ENCODE measurements around the gene OPN4. TPM values are rescaled to one million over a fixed set of nuclear protein-coding genes. Genes with fewer than 3 reads are reported as not detected.

OPN4 gene
- total RNA-seq (under 1 TPM in 1 of 2 donors, not detected in 1; 0.19 TPM), polyA plus RNA-seq (ENCODE audit: insufficient read depth, low read depth, low replicate concordance) (not detected)
- long read RNA-seq, donor 1: 0 reads
- long read RNA-seq, donor 2: 0 reads

- Histone ChIP-seq H3K4me1 (peaks cover 2% of the 10 kb centered on the region), H3K4me3 (no peak within 1 kb of the TSS), H3K27me3 (no peaks in the 10 kb centered on the region), H3K9me3 (no peaks in the 10 kb centered on the region), H3K36me3 (ENCODE audit: low read depth, missing control alignments) (no peaks in the 10 kb centered on the region), H3K27ac (no peak within 1 kb of the TSS)
- WGBS, 2 donors: 82 to 89% methylated on average over 10 to 17 of the region's 17 CpGs
- no peak for DNase-seq
- TF ChIP-seq CTCF (IDR thresholded peaks at IDR 0.05): no peak
- no peak for TF ChIP-seq POLR2A (IDR thresholded peaks at IDR 0.05)
- intact Hi-C loops (cut with DNase I; ENCODE audit: low total_unique reads): no loop called here
These were observed at the start of gene OPN4 for GRCh38 chr10:86654411-86655172. OPN4 (plus strand) TSS chr10:86654547; CDS start chr10:86654784, 237 bp downstream.

- H3K4me3 ChIP-seq: no peak overlapping the region
- TF ChIP-seq CTCF (IDR thresholded peaks at IDR 0.05) (no peak), POLR2A (IDR thresholded peaks at IDR 0.05) (no peak)
- H3K27me3 ChIP-seq: no peaks in the 10 kb centered on the region
- H3K9me3 ChIP-seq: no peaks in the 10 kb centered on the region
- DNase-seq: no peak
- H3K27ac ChIP-seq: no peak overlapping the region
- no peaks in the 10 kb centered on the region for H3K4me1 ChIP-seq
- no peaks in the 10 kb centered on the region for H3K36me3 ChIP-seq (ENCODE audit: low read depth, missing control alignments)
- intact Hi-C loops (cut with DNase I; ENCODE audit: low total_unique reads): no loop called here
These were observed 46.7 kb upstream of the OPN4 start for GRCh38 chr10:86607674-86608073.

- TF ChIP-seq POLR2A (IDR thresholded peaks at IDR 0.05): no peak
- TF ChIP-seq CTCF (IDR thresholded peaks at IDR 0.05): no peak
- H3K27ac ChIP-seq: no peak overlapping the region
- intact Hi-C loops (cut with DNase I; ENCODE audit: low total_unique reads): no loop called here
These were observed 44.4 kb upstream of the OPN4 start for GRCh38 chr10:86609920-86610319.

GRCh38 chr10:86611386-86611785 lies 43.0 kb upstream of the OPN4 start:
- no peak overlapping the region for H3K27ac ChIP-seq
- TF ChIP-seq POLR2A (IDR thresholded peaks at IDR 0.05) (no peak), CTCF (IDR thresholded peaks at IDR 0.05) (no peak)
- no peak for DNase-seq
- H3K36me3 ChIP-seq (ENCODE audit: low read depth, missing control alignments): no peaks in the 10 kb centered on the region
- H3K4me3 ChIP-seq: no peak overlapping the region
- H3K27me3 ChIP-seq: no peaks in the 10 kb centered on the region
- H3K4me1 ChIP-seq: no peaks in the 10 kb centered on the region
- no peaks in the 10 kb centered on the region for H3K9me3 ChIP-seq
- WGBS, 2 donors: 94 to 100% methylated on average over 1 of the region's 1 CpG
- intact Hi-C loops (cut with DNase I; ENCODE audit: low total_unique reads): no loop called here

More at GRCh38 chr10:86609920-86610319, 44.4 kb upstream of the OPN4 start:
- H3K4me1 ChIP-seq: no peaks in the 10 kb centered on the region
- no peaks in the 10 kb centered on the region for H3K27me3 ChIP-seq
- no peaks in the 10 kb centered on the region for H3K36me3 ChIP-seq (ENCODE audit: low read depth, missing control alignments)
- H3K4me3 ChIP-seq: no peak overlapping the region
- no peak for DNase-seq
- no peaks in the 10 kb centered on the region for H3K9me3 ChIP-seq

- H3K27ac ChIP-seq: no peak overlapping the region
- intact Hi-C loops (cut with DNase I; ENCODE audit: low total_unique reads): no loop called here
- H3K4me3 ChIP-seq: no peak overlapping the region
- H3K36me3 ChIP-seq (ENCODE audit: low read depth, missing control alignments): no peaks in the 10 kb centered on the region
- WGBS, 2 donors: 87 to 89% methylated on average over 5 of the region's 5 CpGs
- no peaks in the 10 kb centered on the region for H3K9me3 ChIP-seq
- no peaks in the 10 kb centered on the region for H3K27me3 ChIP-seq
- no peak for TF ChIP-seq CTCF (IDR thresholded peaks at IDR 0.05)
- DNase-seq: no peak
- no peaks in the 10 kb centered on the region for H3K4me1 ChIP-seq
These were observed 41.3 kb upstream of the OPN4 start for GRCh38 chr10:86613096-86613495.

Data from testis (tissue), 5 donors.